ENCODE measurements around the gene THAP7. TPM values are rescaled to one million over a fixed set of nuclear protein-coding genes. Genes with fewer than 3 reads are reported as not detected.

Gene THAP7
- total RNA-seq, 1 donor from 2014 or later, result 56.5 TPM

- DNase-seq (ENCODE audit: low read depth), result no peak
These were observed 29.7 kb upstream of the THAP7 start for GRCh38 chr22:21031545-21032036.

DNA sequence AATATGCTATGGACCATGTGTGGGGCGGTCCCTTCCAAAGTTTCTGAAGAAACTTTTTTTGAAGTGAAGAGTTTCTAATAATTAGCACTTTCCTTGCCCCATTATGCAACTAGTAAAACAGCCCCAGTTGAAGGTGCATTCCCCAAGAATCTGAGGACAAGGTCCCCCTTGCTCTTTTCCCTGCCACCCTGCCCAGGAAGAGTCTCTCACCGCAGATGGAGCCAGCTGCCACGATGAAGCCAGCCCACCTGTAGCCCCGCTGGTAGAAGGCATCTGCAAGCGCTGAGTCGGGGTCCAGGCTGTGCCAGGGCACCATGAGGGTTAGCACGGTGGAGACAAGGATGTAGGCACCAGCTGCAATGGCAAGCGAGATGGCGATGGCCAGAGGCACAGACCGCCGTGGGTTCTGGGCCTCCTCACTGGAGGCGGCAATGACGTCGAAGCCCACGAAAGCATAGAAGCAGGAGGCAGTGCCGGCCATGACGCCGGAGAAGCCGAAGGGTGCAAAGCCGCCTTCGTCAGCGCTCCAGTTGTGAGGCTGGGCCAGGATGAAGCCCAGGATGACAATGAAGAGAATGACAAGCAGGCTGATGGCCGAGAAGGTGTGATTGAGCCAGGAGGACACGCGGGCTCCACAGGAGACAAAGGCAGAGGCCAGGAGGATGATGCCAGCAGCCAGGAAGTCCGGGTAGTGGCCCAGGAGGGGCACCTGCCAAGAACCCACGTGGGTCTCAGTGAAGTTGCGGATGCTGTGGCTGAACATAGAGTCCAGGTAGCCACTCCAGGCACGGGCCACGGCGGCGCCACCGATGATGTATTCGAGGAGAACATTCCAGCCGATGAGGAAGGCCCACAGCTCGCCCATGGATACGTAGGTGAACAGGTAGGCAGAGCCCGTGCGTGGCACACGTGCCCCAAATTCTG is 29.0 kb upstream of the THAP7 start:
- no peak for DNase-seq (ENCODE audit: low read depth)

GRCh38 chr22:21030032-21030431 is 28.1 kb upstream of the THAP7 start:
- no peak for DNase-seq (ENCODE audit: low read depth)

GRCh38 chr22:21029486-21030025 is 27.6 kb upstream of the THAP7 start:
- no peak for DNase-seq (ENCODE audit: low read depth)

DNA sequence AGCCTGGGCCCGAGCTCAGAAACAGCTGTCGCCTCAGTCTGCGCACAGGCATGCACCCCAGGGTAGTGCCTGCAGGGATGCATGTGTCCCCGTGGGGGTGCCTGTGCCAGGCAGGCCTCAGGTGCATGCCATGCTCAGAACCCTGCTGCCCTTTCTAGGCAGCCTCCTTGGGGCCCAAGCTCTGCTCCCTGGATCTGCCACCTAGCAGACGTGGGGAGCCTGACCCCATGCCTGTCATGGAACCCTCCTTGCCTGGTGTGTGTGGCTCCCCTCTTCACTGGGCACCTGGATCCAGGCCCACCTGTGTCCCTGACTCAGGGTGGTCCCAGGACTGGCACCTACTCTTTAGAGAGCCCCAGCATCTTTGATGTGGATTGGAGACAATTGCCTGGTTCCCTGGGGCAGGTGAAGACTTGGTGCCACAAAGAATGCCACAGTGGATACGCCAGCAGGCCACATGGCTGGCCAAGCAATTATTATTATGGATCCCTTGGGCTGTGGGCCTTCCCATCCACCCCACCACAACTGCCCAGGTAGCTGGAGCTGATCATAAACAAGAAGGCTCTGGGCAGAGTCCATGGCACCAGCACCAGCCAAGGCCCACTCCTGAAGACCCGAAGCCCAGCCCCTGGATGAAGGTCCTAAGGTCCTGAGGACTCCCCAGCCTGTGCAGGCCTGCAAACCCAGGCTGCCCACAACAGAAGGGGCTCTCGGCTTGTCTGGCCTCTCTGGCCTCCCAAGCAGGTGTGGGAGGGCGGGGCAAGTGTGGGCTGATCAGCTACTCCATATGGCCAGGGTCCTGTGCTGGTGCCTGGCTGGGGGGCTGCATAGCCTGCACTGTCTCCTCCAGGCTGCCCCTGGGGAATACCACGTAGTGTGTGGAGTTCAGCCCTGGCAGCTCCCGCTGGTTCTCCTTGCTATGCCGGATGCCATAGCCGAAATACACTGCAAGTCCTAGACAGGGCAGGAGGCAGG is 26.6 kb upstream of the THAP7 start:
- no peak for DNase-seq (ENCODE audit: low read depth)

DNA sequence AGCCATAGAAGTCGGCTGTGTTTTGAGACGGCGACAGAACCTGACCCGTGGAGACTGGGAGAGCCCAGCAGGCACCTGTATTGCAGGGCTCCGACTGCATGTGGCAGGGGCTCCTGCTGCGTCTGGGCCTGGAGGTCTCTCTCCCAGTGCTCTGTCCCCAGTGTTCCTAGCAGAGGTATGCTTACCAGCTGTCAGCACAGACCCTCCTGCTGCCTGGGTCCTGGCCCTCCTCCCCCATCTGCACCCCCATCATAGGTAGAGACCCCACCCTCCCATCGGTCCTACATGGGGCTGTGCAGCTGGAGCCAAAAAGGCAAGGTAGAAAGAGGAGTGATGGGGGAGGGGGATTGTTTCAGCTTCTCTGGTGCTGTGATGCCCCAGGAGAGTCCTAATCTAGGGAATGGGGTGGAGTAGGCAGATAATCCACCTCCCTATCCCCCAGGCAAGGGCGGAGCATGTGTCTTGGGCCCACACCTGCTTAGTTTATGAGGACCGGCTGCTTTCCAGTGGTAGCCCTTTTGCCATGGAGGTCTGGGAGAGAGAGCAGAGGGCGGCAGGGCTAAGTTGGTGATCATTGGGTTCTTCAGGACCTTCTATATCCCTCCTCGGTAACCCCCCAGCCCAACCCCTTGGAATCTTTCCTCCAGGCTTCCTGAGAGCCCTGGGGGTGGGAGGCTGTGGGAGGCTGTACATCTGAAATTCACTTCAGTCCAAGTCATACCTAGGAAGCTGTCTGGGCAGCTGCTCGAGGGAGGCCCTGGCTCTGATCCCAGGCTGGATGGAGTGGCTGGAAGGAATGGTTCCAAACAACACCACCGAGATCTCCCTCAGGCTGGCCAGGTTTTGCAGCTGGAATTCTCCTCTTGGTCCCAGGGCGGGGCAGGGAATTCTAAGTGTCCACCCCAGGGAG is 25.1 kb upstream of the THAP7 start:
- DNase-seq (ENCODE audit: low read depth), result peak; percentile 80

DNA sequence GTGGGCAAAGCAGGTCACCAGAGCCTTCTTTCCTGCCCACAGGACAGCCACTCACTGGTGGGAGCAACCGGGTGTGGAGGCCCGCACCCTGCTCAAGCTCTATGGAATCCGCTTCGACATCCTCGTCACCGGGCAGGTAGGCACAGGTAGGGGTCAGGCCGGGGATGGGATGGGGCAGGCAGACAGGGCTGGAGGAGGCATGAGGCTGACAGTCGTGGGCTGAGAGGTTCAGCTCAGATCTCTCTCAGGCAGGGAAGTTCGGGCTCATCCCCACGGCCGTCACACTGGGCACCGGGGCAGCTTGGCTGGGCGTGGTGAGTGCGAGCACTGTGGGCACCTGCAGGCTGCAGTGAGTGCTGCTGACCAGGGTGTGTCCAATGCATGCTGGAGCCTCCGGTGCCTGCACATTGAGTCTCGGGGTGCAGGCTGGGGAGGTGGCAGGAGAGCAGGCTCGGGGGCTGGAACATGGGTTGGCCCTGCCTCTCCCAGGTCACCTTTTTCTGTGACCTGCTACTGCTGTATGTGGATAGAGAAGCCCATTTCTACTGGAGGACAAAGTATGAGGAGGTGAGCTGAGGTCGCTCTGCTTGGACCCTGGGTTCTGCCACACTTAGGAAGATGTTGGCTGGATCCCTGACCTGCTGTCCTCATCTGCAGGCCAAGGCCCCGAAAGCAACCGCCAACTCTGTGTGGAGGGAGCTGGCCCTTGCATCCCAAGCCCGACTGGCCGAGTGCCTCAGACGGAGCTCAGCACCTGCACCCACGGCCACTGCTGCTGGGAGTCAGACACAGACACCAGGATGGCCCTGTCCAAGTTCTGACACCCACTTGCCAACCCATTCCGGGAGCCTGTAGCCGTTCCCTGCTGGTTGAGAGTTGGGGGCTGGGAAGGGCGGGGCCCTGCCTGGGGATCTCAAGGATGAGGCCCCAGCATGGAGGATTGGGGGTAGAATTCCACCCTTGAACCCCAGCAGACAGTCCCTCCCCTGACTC is 24.1 kb upstream of the THAP7 start:
- no peak for DNase-seq (ENCODE audit: low read depth)

GRCh38 chr22:21025266-21025665 is 23.3 kb upstream of the THAP7 start:
- no peak for DNase-seq (ENCODE audit: low read depth)

- DNase-seq (ENCODE audit: low read depth), result no peak
These were observed 21.2 kb upstream of the THAP7 start for GRCh38 chr22:21022955-21023614.

GRCh38 chr22:21022507-21022906 is 20.6 kb upstream of the THAP7 start:
- DNase-seq (ENCODE audit: low read depth), result no peak

- no peak for DNase-seq (ENCODE audit: low read depth)
These were observed 19.0 kb upstream of the THAP7 start for GRCh38 chr22:21020802-21021429.

DNA sequence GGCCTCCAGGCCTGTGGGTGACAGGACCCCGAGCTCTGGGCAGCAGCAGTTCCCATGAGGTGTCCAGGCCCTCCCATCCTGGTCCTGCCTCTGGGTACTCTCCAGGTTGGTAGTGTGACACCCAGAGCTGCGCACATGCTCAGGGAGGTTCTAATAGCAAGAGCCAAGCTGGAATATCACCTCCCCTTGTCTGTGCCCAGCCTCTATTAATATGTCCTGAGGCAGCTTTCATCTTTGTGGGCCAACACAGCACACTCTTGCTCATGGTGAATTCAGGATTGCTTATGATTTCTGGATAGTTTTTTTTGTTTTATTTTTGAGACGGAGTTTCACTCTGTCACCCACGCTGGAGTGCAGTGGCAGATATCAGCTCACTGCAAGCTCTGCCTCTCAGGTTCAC is 16.4 kb upstream of the THAP7 start:
- no peak for DNase-seq (ENCODE audit: low read depth)

- DNase-seq (ENCODE audit: low read depth), result no peak
These were observed 14.9 kb upstream of the THAP7 start for GRCh38 chr22:21016644-21017420.

DNA sequence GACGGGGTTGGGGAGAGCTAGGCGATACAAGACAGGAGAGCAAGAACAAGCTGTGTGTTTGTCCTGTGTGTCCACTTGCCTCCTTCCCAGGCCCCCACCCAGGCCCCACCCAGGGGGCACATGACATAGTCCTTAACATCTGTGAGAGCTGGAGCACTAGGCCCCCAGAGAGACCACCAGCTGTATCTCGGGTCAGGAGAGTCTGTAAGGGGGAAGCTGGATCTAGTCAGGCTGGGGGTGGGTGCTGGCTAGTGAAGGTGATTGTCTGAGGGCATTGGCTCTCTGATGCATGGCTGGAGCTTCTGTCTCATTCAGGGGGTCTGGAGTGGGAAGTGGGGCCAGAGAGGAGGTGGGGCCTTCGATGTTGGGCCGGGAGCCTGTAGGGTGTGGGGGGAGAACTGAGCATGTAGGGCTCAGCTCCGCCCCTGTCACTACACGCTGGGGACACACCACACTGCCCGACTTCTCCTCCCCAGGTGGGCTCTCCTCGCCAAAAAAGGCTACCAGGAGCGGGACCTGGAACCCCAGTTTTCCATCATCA is 13.6 kb upstream of the THAP7 start:
- no peak for DNase-seq (ENCODE audit: low read depth)

GRCh38 chr22:21014726-21015465 is 13.0 kb upstream of the THAP7 start, which contains the start of gene P2RX6:
TSS of gene P2RX6 (plus strand) at chr22:21015165. CDS start at chr22:21015175, 10 bp downstream.
- peak; percentile 98 for DNase-seq (ENCODE audit: low read depth)

- DNase-seq (ENCODE audit: low read depth), result peak; percentile 93
These were observed 12.3 kb upstream of the THAP7 start for GRCh38 chr22:21014202-21014725.
